Neural progenitor cell (in vitro differentiated cells): ENCODE measurements around the gene ZHX3. TPM values are rescaled to one million over a fixed set of nuclear protein-coding genes. Genes with fewer than 3 reads are reported as not detected.

Source experiments
- DNase-seq: peaks from one replicate; pipeline ENCODE4 v3.0.0-alpha.2; 2016; ENCODE audit warnings: low spot score
- H2AFZ ChIP-seq: fragments of 200-600 bp; sonication (generic); replicated peaks from 2 replicates; pipeline ENCODE4 v1.6.1; 2016; ENCODE audit warnings: antibody characterized with exemption
- H3F3A ChIP-seq: fragments of 200-600 bp; sonication (generic); 2 replicates; pipeline ENCODE4 v1.6.1; 2016; ENCODE audit warnings: antibody characterized with exemption, low read depth
- H3K27ac ChIP-seq: fragments of 200-600 bp; sonication (generic); 2 replicates; pipeline ENCODE4 v1.5.1; 2016; ENCODE audit warnings: mild to moderate bottlenecking
- H3K27me3 ChIP-seq: fragments of 200-600 bp; sonication (generic); 2 replicates; pipeline ENCODE4 v1.6.1; 2016; ENCODE audit warnings: mild to moderate bottlenecking, moderate library complexity
- H3K36me3 ChIP-seq: fragments of 200-600 bp; sonication (generic); 2 replicates; pipeline ENCODE4 v1.5.1; 2016
- H3K4me1 ChIP-seq: fragments of 200-600 bp; sonication (generic); 2 replicates; pipeline ENCODE4 v1.6.1; 2016; ENCODE audit warnings: mixed run types
- H3K4me2 ChIP-seq: fragments of 200-600 bp; sonication (generic); 2 replicates; pipeline ENCODE4 v1.6.1; 2016
- H3K4me3 ChIP-seq: fragments of 200-600 bp; sonication (generic); 2 replicates; pipeline ENCODE4 v1.5.1; 2016
- H3K79me2 ChIP-seq: fragments of 200-600 bp; sonication (generic); 2 replicates; pipeline ENCODE4 v1.6.1; 2016; ENCODE audit warnings: low read depth
- H3K9ac ChIP-seq: fragments of 200-600 bp; sonication (generic); 2 replicates; pipeline ENCODE4 v1.6.1; 2016
- H3K9me3 ChIP-seq: fragments of 200-600 bp; sonication (generic); 2 replicates; pipeline ENCODE4 v1.5.1; 2016; ENCODE audit warnings: low read depth
- H4K20me1 ChIP-seq: fragments of 200-600 bp; sonication (generic); 2 replicates; pipeline ENCODE4 v1.6.1; 2016; ENCODE audit warnings: low read depth
- H3K27ac Mint-ChIP-seq: 3 replicates; pipeline ENCODE4 v1.8.0; 2021; ENCODE audit warnings: mixed read lengths
- H3K27me3 Mint-ChIP-seq: 2 replicates; pipeline ENCODE4 v1.8.0; 2022; ENCODE audit warnings: low read depth, mild to moderate bottlenecking, inconsistent platforms, moderate library complexity, mixed read lengths; ENCODE audit not compliant: insufficient read depth
- H3K36me3 Mint-ChIP-seq: 3 replicates; pipeline ENCODE4 v1.8.0; 2021; ENCODE audit warnings: mixed read lengths
- H3K4me1 Mint-ChIP-seq: 3 replicates; pipeline ENCODE4 v1.8.0; 2021; ENCODE audit warnings: mixed read lengths
- H3K4me3 Mint-ChIP-seq: 3 replicates; pipeline ENCODE4 v1.8.0; 2021; ENCODE audit warnings: mild to moderate bottlenecking, moderate library complexity, mixed read lengths
- H3K9me3 Mint-ChIP-seq: 3 replicates; pipeline ENCODE4 v1.8.0; 2020; ENCODE audit warnings: mixed read lengths
- CTCF ChIP-seq: fragments of 200-600 bp; sonication (generic); IDR thresholded peaks from 2 replicates; pipeline ENCODE4 v1.5.1; 2017; ENCODE audit warnings: antibody characterized with exemption, mild to moderate bottlenecking
- EZH2 ChIP-seq: fragments of 200-600 bp; sonication (generic); IDR thresholded peaks from 2 replicates; pipeline ENCODE4 v1.6.1; 2017; ENCODE audit warnings: antibody characterized with exemption, mild to moderate bottlenecking, moderate library complexity
- EZH2phosphoT487 ChIP-seq: fragments of 200-600 bp; sonication (generic); IDR thresholded peaks from 2 replicates; pipeline ENCODE4 v1.6.1; 2017; ENCODE audit warnings: antibody characterized with exemption
- total RNA-seq: library from RNA; depleted of rRNA; stranded (reverse); fragments of >200 nt; gene quantifications from 2 replicates; pipeline ENCODE4 v1.2.3, GENCODE V29; 2015; ENCODE audit warnings: low replicate concordance

ZHX3 gene
- total RNA-seq, 1 donor from 2014 or later, result 6.8 TPM

DNA sequence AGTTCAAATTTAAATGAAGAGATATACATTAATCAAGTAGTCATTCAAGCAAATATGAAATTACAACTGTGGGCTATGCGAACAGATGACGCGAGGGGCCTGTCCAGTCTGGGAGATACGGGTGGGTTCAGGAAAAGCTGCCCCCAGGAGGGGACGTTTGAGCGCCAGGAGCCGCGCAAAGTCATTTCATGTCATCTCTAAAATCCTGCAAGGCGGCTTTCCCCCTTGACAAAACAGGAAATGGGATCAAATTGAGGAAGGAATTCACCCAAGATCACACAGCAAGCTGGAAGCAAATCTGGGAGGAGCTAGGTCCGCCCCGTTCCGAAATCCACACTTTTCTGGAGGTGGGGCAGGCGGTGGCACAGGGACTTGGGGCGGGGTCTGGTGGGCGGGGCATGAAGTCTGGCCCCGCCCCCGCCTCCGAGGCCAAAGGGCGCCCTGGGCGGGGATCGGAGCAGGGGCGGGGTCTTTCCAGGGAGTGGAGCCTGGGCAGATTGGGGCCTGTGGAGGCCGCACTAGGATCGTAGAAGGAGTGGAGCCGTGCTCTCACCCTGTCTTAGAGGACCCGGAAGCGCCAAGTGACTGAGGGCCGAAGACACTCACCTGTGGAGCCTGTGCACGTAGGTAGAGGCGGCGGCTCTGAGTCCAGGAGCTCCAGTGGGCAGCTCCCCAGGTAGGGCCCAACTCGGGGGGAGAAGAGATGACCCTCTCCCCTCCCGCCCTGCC is 23.0 kb upstream of the ZHX3 start, which contains the start of gene LPIN3:
Gene LPIN3 (plus strand): TSS at position 495 of the 729 bp plus-strand sequence. CDS start 4,983 bp downstream, outside the sequence.
- Histone ChIP-seq H3K9me3 (no peaks in the 10 kb centered on the region), H2AFZ (peak within 1 kb of the TSS; percentile 64), H3F3A (no peaks in the 10 kb centered on the region), H3K27ac (no peak within 1 kb of the TSS), H3K27me3 (peaks cover 12% of the 10 kb centered on the region), H3K36me3 (no peaks in the 10 kb centered on the region), H3K4me1 (peaks cover 6% of the 10 kb centered on the region), H4K20me1 (no peaks in the 10 kb centered on the region), H3K4me3 (peak within 1 kb of the TSS; percentile 41), H3K79me2 (no peaks in the 10 kb centered on the region), H3K4me2 (peak within 1 kb of the TSS; percentile 74), H3K9ac (no peak within 1 kb of the TSS)
- peak; percentile 97 for DNase-seq
- TF ChIP-seq EZH2phosphoT487 (no peak), CTCF (peak; percentile 16)
- peak within 1 kb of the TSS; percentile 86 for H3K4me3 Mint-ChIP-seq
- no peaks in the 10 kb centered on the region for H3K36me3 Mint-ChIP-seq
- peaks cover 4% of the 10 kb centered on the region for H3K4me1 Mint-ChIP-seq
- peaks cover 11% of the 10 kb centered on the region for H3K27me3 Mint-ChIP-seq
- H3K27ac Mint-ChIP-seq, result no peak within 1 kb of the TSS
- H3K9me3 Mint-ChIP-seq, result no peaks in the 10 kb centered on the region

DNA sequence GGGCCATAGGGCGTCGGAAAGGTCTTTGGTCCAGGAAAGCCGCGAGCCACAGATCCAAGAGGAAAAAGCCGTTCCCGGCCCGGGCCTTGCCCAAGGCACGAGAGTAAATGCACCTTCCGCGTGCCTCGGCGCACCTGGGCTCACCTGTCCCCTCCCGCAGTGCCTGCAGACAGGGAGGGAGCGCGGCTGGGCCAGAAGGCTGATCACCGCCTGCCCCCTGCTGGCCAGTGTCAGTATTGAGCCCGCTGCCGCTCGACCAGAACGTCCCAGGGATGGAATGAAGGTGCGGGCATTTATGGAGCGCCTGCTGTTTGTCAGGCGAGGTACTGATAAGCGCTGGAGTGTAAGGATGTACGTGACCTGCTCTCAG is 22.4 kb upstream of the ZHX3 start:
- Histone ChIP-seq H3K4me2 (peak overlapping the region; percentile 74), H2AFZ (peak overlapping the region; percentile 48)

DNA sequence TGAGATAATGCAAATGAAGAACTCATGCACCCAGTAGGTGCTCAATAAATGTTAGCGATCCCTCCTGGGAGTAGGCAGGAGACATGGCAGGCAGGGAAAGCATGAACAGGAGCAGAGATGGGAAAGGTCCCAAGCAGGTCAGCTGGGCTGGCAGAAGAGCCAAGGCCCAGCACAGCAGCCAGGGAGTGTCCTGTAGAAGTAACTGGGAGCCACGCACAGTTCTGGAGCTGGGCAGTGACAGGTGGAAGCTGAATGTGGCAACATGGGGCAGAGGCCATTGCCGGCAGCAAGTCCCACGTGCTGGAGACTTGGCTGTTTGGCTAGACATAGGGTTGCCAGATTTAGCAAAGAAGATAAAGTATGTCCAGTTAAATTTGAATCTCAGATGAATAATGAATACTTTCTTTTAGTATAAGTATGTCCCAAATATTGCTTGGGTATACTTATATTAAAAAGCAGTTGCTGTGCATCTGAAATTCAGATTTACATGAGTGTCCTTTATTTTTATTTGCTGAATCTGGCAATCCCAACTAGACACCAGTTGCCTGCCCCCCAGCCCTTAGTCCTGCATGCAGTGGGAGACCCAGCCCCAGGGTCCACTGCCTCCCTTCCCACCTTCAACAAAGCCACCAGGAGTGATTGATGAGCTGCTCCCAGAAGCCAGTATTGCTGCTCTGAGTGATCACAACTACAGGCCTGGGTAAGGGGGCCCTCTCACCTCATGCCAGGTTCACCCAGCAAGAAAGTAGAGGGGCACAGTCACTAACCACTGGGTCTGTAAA is 19.4 kb upstream of the ZHX3 start:
- Histone ChIP-seq H3K36me3 (no peaks in the 10 kb centered on the region), H3K27ac (no peak overlapping the region), H3K4me1 (peaks cover 6% of the 10 kb centered on the region), H2AFZ (no peak overlapping the region), H3K9me3 (no peaks in the 10 kb centered on the region), H3F3A (no peaks in the 10 kb centered on the region), H3K27me3 (peaks cover 12% of the 10 kb centered on the region), H3K9ac (no peak overlapping the region), H4K20me1 (no peaks in the 10 kb centered on the region), H3K4me3 (no peak overlapping the region), H3K4me2 (no peak overlapping the region), H3K79me2 (no peaks in the 10 kb centered on the region)
- TF ChIP-seq EZH2phosphoT487, result no peak
- TF ChIP-seq CTCF, result no peak
- no peak for TF ChIP-seq EZH2
- H3K36me3 Mint-ChIP-seq, result no peaks in the 10 kb centered on the region
- H3K9me3 Mint-ChIP-seq, result no peaks in the 10 kb centered on the region
- no peak overlapping the region for H3K4me3 Mint-ChIP-seq
- no peak overlapping the region for H3K27ac Mint-ChIP-seq
- DNase-seq, result no peak
- peaks cover 8% of the 10 kb centered on the region for H3K27me3 Mint-ChIP-seq
- peaks cover 4% of the 10 kb centered on the region for H3K4me1 Mint-ChIP-seq

More for the DNA sequence above, 22.4 kb upstream of the ZHX3 start:
- no peak overlapping the region for H3K27ac Mint-ChIP-seq
- no peaks in the 10 kb centered on the region for H3K36me3 Mint-ChIP-seq
- Histone ChIP-seq H3K27ac (no peak overlapping the region), H3K4me1 (peaks cover 6% of the 10 kb centered on the region), H3F3A (no peaks in the 10 kb centered on the region), H3K27me3 (peaks cover 12% of the 10 kb centered on the region), H3K9ac (no peak overlapping the region), H3K9me3 (no peaks in the 10 kb centered on the region), H3K36me3 (no peaks in the 10 kb centered on the region), H4K20me1 (no peaks in the 10 kb centered on the region), H3K79me2 (no peaks in the 10 kb centered on the region), H3K4me3 (peak overlapping the region; percentile 41)
- no peaks in the 10 kb centered on the region for H3K9me3 Mint-ChIP-seq
- TF ChIP-seq EZH2phosphoT487 (no peak), CTCF (peak; percentile 100)
- H3K4me1 Mint-ChIP-seq, result peaks cover 4% of the 10 kb centered on the region
- H3K4me3 Mint-ChIP-seq, result peak overlapping the region; percentile 86
- H3K27me3 Mint-ChIP-seq, result peaks cover 8% of the 10 kb centered on the region
- DNase-seq, result peak; percentile 85
